A172 (cell line): ENCODE data around the gene TMEM132D. TPM values are rescaled to one million over a fixed set of nuclear protein-coding genes. Genes with fewer than 3 reads are reported as not detected.

ENCODE experiments used
- DNase-seq: peaks from one replicate; pipeline ENCODE4 v3.0.0-alpha.2; 2015; ENCODE audit warnings: low spot score
- total RNA-seq: library from RNA; depleted of rRNA; stranded (reverse); fragments of >200 nt; shearing (Covaris generic); gene quantifications from 2 replicates; pipeline ENCODE4 v1.2.3, GENCODE V29; 2014

TMEM132D gene
- total RNA-seq, 1 experiment from 2014 or later = not detected

DNA sequence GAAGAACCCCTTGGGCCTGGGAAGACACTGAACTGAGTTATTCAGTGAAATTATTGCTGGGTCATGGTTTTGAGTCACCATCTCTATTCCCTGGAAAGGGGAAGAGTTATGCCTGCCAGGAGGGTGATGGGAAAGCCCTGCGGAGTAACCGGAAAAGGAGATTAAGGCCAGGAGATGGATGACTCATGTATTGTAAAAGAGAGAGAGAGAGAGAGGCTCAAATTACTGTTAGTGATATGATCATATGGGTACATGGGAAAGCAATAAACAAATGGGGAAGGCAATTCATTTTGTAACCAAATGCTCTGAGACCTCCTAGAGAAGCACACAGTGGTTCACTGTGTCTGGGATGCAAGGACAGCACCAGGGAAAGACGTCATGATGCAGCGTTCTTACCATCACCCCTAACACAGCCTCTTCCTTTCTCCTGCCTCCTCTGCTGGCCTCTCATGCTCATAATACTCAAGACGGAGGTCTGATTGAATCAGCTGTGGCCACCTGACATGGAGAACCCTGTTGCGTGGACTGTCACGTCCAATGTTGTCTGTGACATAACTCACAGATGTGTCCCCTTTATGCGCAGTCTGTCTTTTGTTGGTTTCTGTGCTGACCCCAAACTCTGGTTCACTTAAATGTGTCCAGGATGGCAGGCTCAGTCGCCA, 243.7 kb downstream of the TMEM132D start:
- DNase-seq = no peak

- DNase-seq = no peak
Measured at GRCh38 chr12:129657179-129657578, 246.6 kb downstream of the TMEM132D start.

- no peak for DNase-seq
Measured at GRCh38 chr12:129651951-129652350, 251.9 kb downstream of the TMEM132D start.

DNA sequence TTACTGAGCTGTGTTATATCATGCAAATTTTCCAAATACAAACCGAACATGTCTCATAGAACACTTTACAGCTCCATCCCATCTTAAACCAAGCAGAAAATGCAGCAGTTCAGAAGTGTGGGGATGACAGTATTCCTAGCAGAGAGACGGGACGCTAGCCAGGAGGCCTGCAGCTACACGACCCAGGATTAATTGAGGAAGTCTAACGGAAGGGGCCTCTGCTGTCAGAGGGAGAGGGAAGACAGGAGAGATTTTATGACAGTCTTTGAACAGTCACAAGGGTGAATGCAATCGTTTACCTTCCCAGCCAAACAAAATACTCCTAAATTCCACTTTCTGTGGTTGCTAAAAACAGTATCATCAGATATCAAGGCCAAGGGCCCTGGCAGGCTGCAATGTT, 261.9 kb downstream of the TMEM132D start:
- DNase-seq = no peak

- DNase-seq = no peak
Measured at GRCh38 chr12:129635021-129635685, 268.7 kb downstream of the TMEM132D start.

DNA sequence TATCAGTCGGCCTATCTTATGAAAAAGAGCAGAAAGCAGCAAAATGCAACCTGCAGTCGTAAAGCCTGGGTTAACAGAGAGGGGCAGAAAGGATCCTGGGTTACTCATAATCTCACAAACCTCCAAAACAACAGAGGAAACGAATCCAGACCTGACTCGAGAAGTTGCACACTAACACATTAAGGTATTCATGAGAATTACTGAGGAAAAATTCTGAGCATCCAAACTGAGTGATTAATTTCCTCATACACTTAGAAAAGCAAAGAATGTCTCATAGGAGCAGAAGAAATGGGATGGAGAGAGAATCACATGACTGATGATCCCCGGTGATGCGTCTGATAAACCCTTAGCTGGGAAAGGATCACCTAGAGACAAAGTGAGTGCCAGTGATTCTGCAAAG, 272.5 kb downstream of the TMEM132D start:
- DNase-seq = no peak

DNA sequence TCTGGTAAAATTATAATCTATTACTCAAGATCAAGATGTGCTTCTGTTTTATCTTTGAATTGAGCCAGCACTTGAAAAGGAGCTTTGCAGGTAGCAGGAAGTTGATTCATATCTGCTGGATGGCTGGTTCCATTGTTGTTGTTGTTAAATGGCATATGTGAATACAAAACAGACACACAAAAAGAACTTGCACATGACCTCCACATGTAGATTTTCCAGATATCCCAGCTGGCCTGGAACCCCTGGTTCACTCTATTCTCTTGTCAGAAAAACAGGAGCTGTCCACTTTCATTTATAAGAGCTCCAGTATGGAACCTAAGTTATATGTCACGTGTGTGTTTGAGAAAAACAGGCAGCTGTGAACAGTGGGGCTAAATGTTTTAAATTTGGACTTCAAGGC, 273.9 kb downstream of the TMEM132D start:
- no peak for DNase-seq

- no peak for DNase-seq
Measured at GRCh38 chr12:129622566-129622965, 281.3 kb downstream of the TMEM132D start.

DNA sequence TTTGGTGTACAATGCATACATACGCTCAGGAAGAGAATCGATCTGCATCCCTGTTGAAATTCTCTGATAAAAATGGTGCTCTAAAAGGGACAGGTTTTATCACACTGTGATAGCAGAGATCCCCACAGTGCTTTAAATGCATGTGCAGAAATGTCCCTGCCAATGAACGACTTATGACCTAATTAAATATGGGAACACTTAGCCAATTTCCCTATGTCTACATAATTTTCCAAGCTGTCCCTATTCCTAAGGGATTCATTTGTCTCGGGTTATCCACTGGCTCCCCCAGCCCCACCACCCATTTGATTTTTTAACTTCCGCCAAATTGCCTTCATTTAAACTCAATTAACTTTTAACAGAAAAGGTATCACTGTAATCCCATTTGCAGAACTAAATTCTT, 284.6 kb downstream of the TMEM132D start:
- DNase-seq = no peak

GRCh38 chr12:129617849-129618248, 286.0 kb downstream of the TMEM132D start:
- DNase-seq = no peak

DNA sequence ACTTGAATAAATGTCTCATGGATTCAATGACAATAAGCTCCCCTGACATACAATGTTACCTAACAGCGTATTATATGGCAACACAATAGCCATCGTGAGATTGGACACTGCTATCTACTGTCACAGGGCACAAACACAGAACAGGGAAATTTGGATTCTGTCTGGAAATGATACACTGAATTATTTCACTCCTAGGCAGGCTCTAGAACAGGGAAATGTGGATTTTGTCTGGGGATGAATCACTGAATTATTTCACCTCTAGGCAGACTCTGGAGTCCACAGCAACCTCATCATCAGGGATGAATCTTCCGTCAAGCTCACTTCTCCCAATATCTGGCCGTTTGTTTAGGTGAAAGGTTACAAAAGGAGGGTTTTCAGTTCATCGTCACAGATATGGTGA, 288.8 kb downstream of the TMEM132D start:
- no peak for DNase-seq

DNA sequence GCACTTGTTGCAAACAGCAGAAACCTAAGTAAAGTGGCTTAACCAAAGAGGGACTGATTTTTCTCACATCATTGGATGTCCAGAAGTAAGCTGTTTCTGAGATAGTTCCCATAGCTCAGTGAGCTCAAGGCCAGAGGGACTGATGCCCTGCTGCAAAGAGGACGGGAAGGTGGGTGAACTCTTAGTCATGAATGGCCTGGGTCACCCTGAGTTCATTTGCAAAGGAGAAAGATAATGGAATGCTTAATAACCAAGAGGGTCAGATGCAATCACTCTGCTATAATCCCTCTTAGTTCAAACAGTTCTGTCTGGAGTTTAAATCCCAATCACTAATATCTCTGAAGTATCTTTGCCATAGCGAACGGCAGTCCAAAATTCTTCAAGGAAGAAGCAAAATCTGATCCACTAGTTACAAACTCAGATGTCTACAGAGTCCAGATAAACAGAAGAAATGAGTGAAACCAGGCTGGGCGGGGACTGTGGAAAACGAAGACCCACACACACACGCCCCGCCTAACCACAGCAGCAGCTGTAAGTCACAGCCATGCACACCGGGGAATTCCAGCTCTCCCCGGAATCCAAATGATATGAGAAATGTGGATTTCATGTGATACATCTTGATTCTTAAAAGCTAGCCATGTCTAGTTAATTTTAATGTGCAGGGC, 289.5 kb downstream of the TMEM132D start:
- no peak for DNase-seq

- no peak for DNase-seq
Measured at GRCh38 chr12:129613314-129613713, 290.5 kb downstream of the TMEM132D start.

DNA sequence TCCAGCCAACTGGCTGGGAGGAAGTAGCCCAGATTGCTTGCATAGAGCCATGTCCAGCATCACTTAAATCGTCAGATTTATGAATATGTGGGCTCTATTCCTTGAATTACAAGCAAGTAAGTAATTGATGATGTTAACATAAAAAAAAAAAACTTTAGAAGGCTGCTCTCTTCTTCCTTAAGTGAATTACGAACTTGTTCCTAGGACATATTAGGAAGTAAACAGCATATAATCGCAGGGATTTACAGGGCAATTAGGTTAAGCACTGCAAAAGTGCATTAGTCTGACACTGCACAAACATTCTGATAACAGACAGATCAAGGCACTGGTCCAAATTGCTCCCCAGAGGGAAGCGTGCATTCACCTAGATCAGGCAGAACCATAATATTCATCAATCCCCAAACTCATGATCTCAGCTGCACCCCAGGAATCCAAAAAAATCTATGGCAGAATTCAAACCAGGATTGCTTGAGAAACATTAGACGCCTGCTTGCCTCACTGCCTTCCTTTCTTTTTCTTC, 293.2 kb downstream of the TMEM132D start:
- DNase-seq = no peak

GRCh38 chr12:129607756-129608155, 296.1 kb downstream of the TMEM132D start:
- DNase-seq = no peak

DNA sequence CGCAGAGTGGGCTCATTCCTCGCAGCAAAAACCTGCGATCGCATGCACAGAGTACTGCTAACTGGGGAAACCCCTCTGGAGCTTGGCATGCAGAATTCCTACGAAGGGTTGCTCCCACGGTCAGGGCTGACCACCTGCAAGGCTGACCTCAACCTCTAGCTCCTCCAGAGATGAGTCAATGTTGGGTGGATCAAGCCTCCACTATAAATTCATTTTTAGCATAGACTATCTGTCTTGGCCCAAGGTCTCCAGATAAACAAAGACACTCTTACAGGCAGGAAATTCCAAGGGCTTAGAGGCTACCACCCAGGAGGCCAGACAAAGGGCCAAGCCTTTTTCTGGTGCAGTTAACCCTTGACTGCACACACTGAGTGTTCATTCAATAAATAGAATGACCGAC, 296.5 kb downstream of the TMEM132D start:
- DNase-seq = peak; percentile 1

DNA sequence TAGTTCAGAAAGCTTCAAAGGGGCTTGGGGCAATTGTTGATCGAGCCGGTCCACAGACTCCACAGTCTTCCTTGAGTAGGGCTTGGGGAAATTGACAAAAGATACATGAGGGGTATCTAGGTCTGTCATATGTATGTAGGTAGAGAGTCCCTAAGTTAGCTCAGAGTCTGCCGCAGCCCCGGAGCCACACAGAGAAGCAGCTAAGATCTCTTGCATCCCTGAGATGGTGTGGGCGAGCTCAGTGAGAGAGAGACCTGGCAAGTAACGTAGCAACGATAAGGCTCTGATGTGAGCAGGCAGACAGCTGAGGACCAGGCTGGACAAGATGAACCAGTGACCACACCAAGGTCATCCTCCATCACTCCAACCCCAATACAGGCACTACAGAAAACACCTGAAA, 297.6 kb downstream of the TMEM132D start:
- DNase-seq = no peak

DNA sequence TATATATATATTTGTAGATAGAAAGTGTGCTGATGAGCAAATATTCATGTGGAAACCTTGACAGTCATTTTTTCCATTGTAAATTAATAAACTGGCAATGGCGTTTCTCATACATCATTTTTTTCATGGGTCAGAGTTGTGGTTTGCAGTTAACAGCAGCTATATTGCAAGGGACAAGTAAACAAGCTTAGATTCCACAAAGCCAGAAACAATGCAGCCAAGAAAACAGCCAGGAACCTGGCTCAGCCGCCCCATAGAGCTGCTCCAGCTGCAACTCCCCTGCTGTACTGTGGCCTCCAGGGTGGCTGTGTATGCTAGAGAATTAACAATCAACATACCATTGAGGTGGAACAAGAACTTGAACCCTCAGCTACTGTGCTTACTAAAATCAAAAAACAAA, 298.2 kb downstream of the TMEM132D start:
- no peak for DNase-seq

- DNase-seq = no peak
Measured at GRCh38 chr12:129604506-129604905, 299.3 kb downstream of the TMEM132D start.

DNA sequence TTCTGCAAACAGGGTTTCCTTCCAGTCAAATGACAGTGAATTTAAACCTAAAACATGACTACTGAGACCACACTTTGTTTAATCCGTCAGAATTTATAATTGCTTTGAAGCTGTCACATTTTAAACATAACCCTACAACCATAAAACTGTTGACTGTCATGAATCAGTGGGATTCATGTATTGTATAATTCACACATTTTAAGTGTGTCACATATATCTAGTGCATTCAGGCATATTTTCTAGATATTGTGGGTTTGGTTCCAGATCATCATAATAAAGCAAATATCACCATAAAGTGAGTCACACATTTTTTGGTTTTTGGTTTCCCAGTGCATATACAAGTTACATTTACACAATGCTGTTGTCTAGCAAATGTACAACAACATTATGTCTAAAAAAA, 304.4 kb downstream of the TMEM132D start:
- no peak for DNase-seq

- DNase-seq = no peak
Measured at GRCh38 chr12:129594098-129594497, 309.7 kb downstream of the TMEM132D start.

DNA sequence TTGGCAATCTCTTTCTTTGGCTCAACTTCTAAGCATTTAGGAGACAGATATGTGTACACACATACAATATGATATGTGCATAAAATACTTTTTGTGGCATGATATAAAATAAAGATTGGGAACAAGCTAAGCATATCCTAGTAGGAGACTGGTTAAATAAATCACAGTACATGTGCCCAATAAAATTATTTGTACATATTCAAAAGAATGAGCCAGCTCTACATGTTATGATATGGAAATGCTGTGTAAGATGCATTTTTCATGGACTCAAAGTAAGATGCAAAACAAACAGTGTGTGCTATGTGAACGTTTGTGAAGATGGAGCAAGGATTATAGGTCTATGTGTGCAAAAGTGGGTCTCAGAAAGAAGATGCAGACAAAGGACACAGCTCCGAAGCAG, 311.4 kb downstream of the TMEM132D start:
- no peak for DNase-seq

GRCh38 chr12:129589503-129589902, 314.3 kb downstream of the TMEM132D start:
- DNase-seq = no peak
